Mesodermal cell (in vitro differentiated cells): ENCODE data around the gene GALNT2.

ENCODE experiments used
- H3K27ac ChIP-seq: 2 replicates; pipeline ENCODE4 v1.7.0; 2013; ENCODE audit warnings: mild to moderate bottlenecking, low read depth, low read length, moderate library complexity; ENCODE audit not compliant: severe bottlenecking
- H3K36me3 ChIP-seq: 2 replicates; pipeline ENCODE4 v1.7.1; 2013; ENCODE audit warnings: mild to moderate bottlenecking, low read length, moderate library complexity; ENCODE audit not compliant: control insufficient read depth, insufficient read depth
- H3K4me1 ChIP-seq: one replicate; pipeline ENCODE4 v1.7.1; 2013; ENCODE audit warnings: mild to moderate bottlenecking, low read length; ENCODE audit not compliant: insufficient read depth, control insufficient read depth, poor library complexity, severe bottlenecking
- H3K4me3 ChIP-seq: 2 replicates; pipeline ENCODE4 v1.7.0; 2013; ENCODE audit warnings: low read length, control low read depth, mild to moderate bottlenecking; ENCODE audit not compliant: insufficient read depth, poor library complexity, severe bottlenecking; ENCODE audit errors: extremely low read depth
- H3K9me3 ChIP-seq: 2 replicates; pipeline ENCODE4 v1.7.1; 2013; ENCODE audit warnings: mild to moderate bottlenecking, low read length, moderate library complexity; ENCODE audit not compliant: control insufficient read depth
- WGBS, 2 experiments: methylation state at CpG; one replicate each; pipeline ENCODE4 v1.1.5; 2013; ENCODE audit warnings: missing lambda C conversion rate in 2 of 2; ENCODE audit not compliant: insufficient coverage in 2 of 2; 5-methylcytosine and 5-hydroxymethylcytosine counted together

Gene GALNT2

DNA sequence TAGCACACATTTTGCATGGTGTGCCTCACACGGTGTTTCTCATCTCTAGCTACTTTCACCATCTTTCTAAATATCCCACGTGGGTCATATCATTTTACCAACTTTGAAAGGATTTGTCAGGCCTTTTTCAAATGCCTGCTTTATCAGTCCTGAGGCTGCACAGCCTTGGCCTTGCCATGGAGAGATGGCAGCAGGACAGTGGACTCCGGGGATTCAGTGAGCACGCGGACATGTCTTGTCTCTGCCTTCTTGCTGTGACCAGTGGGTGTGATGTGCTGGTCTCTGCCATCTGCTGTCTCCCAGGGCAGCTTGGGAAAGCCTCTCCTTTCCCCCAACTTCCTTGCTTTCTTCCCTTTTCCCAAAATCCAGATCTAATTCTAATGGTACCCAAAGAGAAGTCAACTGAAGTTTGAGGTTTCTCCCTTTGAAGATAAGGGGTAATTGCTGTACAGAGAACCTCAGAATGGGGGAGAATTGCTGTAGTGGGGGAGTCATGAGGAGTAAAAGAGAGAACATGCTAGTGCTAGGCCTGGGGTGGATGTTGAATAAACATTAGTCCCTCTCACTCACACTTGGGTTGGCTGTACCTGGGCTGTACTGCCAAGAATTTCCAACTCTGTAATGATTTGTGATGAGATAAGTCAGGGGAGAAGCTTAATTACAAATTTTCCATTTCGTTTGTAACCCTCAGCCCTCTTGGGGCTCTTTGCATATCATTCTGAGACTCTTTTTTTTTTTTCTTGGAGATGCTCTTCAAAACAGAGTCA lies 99.5 kb downstream of the GALNT2 start:
- H3K4me3 ChIP-seq: no peak overlapping the region
- no peak overlapping the region for H3K27ac ChIP-seq
- 83 to 92% methylated on average over 5 to 6 of the region's 6 CpGs for WGBS, 2 experiments
- H3K9me3 ChIP-seq: peaks cover 3% of the 10 kb centered on the region
- peaks cover 7% of the 10 kb centered on the region for H3K4me1 ChIP-seq
- H3K36me3 ChIP-seq: no peaks in the 10 kb centered on the region

GRCh38 chr1:230167419-230167852 lies 100.4 kb downstream of the GALNT2 start:
- Histone ChIP-seq H3K4me1 (peaks cover 7% of the 10 kb centered on the region), H3K36me3 (no peaks in the 10 kb centered on the region), H3K4me3 (no peak overlapping the region), H3K9me3 (peaks cover 3% of the 10 kb centered on the region), H3K27ac (no peak overlapping the region)
- WGBS, 2 experiments: 81 to 83% methylated on average over 9 to 11 of the region's 12 CpGs

DNA sequence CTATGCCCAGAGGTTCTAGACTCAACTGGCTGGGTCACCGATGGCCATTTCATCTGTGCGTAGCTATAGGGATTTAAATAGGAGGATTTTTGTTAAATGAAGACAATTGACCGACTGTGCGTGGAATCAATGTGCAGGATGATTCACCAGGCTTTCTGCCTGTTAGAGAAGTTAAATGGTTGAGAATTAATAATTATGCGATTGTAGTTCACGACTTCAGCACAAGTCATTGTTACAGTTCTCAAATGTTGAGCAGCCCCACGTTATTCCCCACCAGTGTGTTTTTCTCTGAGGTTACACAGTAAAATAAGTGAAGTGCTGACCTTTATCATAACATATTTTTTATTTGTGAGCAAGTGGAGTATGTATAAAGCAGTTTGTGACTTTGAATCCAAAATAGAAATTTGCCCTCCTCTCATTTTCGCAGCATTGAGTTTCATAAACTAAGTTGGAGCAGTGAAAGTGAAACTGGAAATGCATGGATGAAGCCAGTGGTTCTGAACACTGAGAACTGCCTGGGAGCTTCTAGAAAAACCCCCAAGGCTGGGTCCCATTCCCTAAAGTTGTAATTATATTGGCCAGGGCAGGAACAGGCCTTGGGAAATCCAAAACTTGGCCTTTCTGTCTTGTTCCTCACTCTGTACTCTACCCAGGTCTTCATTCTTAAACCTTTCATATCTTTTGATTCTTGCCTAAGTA lies 102.6 kb downstream of the GALNT2 start:
- WGBS, 2 experiments: 90 to 93% methylated on average over 5 of the region's 8 CpGs
- Histone ChIP-seq H3K36me3 (no peaks in the 10 kb centered on the region), H3K4me3 (no peak overlapping the region)

DNA sequence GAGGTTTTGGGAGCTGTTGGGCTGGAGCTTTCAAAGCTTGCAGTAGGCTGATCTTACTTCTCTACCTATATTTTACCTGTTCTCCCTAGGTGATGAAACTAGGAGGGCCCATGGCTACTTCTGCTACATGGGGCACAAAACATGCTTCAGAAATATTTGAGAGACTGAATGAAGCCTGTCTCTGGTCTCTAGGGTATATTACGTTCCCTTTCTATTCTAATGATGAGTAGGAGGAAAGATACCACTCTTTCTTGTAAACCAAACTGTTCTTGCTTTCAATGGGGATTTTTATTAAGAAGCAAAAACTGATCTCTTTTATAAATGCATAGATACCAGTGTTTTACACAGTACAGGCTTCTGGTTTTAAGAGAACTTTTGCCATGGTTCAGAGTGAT lies 103.1 kb downstream of the GALNT2 start:
- H3K4me1 ChIP-seq: no peaks in the 10 kb centered on the region
- no peaks in the 10 kb centered on the region for H3K36me3 ChIP-seq
- peaks cover 3% of the 10 kb centered on the region for H3K9me3 ChIP-seq
- WGBS, 2 experiments: 100% methylated on average over 1 of the region's 1 CpG; no CpG with 5 or more reads in 1 of the 2 experiments
- H3K4me3 ChIP-seq: no peak overlapping the region
- H3K27ac ChIP-seq: no peak overlapping the region

More for the DNA sequence above, 102.6 kb downstream of the GALNT2 start:
- Histone ChIP-seq H3K4me1 (no peaks in the 10 kb centered on the region), H3K27ac (no peak overlapping the region), H3K9me3 (peaks cover 3% of the 10 kb centered on the region)

DNA sequence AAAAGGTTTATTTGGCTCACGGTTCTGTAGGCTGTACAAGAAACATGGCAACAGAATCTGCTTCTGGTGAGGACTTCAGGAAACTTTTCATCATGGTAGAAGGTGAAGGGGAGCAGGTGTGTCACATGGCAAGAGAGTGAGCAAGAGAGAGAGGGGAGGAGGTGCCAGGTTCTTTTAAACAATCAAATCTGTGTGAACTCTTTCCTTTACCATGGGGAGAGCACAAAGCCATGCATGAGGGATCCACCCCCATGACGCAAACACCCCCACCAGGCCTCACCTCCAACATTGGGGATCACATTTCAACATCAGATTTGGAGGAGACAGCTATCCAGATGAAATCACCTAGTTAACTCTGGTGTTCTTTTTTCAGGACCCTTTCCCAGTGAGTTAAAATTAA lies 103.6 kb downstream of the GALNT2 start:
- WGBS, 2 experiments: 77 to 94% methylated on average over 2 of the region's 2 CpGs
- Histone ChIP-seq H3K4me1 (no peaks in the 10 kb centered on the region), H3K36me3 (no peaks in the 10 kb centered on the region), H3K4me3 (no peak overlapping the region), H3K27ac (no peak overlapping the region), H3K9me3 (peaks cover 3% of the 10 kb centered on the region)

- H3K4me3 ChIP-seq: no peak overlapping the region
- 100% methylated on average over 1 of the region's 5 CpGs for WGBS, 2 experiments
- no peaks in the 10 kb centered on the region for H3K4me1 ChIP-seq
- no peaks in the 10 kb centered on the region for H3K36me3 ChIP-seq
- H3K9me3 ChIP-seq: peaks cover 3% of the 10 kb centered on the region
- no peak overlapping the region for H3K27ac ChIP-seq
Observed at GRCh38 chr1:230171356-230172015, 104.4 kb downstream of the GALNT2 start.

GRCh38 chr1:230172016-230172537 lies 105.0 kb downstream of the GALNT2 start:
- Histone ChIP-seq H3K9me3 (no peaks in the 10 kb centered on the region), H3K4me1 (no peaks in the 10 kb centered on the region), H3K4me3 (no peak overlapping the region), H3K27ac (no peak overlapping the region), H3K36me3 (no peaks in the 10 kb centered on the region)
- 88 to 92% methylated on average over 1 to 7 of the region's 7 CpGs for WGBS, 2 experiments

DNA sequence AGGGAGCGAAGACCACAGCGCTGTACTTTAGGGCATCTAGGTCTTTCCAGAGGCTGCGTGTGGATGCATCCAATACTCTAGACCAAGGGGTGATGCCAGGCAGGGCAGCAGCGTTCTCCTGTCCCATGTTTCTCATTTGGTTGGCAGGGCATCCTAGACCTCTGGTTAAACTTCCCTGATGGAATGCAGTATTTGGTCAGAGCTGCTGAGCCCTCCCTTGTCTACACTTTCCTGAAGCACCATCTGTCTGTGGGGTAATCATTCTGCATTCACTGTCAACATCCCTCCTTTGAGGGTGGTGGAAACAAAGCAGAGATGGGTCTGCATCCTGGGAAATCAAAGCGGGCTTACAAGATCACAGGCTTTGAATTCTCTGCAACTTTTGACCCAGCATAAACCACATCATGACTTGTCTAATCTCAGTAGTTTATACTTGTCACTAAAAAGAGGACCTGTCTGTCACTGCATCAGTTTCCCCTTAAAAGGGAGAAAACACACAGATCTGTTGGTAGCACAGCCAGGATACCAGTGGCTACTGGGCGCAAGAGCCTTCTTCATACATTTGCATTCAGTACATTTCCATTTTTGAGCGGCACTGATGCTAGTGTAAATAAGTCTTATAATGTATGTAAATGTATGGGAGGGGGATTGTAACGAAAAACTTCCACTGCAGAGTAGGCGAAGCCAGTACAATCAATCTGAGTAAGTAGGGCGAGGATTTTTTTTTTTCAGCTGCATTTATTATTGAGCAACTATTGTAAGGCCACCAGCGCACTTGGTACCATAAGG lies 106.3 kb downstream of the GALNT2 start:
- Histone ChIP-seq H3K4me1 (no peaks in the 10 kb centered on the region), H3K36me3 (peaks cover 5% of the 10 kb centered on the region), H3K4me3 (no peak overlapping the region), H3K9me3 (no peaks in the 10 kb centered on the region), H3K27ac (no peak overlapping the region)
- 87 to 93% methylated on average over 8 to 9 of the region's 11 CpGs for WGBS, 2 experiments

- Histone ChIP-seq H3K36me3 (peaks cover 10% of the 10 kb centered on the region), H3K4me1 (no peaks in the 10 kb centered on the region), H3K9me3 (no peaks in the 10 kb centered on the region), H3K4me3 (no peak overlapping the region), H3K27ac (no peak overlapping the region)
- 90 to 95% methylated on average over 5 to 6 of the region's 7 CpGs for WGBS, 2 experiments
Observed at GRCh38 chr1:230174041-230174440, 107.0 kb downstream of the GALNT2 start.
